Measurements from ENCODE around the gene SCMH1.

The SCMH1 gene

DNA sequence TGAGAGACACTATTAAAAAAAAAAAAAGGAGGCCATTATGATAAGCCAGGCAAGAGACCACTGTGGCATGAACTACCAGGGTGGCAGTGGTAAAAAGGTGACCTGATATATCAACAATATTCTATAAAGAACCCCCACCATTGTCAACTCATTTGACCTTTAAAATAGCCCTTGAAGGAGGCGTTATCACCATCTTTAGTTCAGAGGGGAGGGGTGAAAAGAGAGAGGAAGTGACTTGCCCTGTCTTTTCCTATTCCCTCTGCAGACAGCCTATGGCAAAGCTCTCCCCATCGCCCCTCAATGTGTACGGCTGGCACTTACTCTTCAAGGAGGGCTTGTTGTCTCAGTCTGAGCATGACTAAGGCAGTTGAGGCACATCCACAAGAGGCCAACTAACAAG, 208.8 kb downstream of the SCMH1 start:
- Histone ChIP-seq H3K9me3 (replicated peaks in 1 of 11) (no peaks in the 10 kb centered on the region), H3K4me3 (no peak overlapping the region), H3K4me1 (no peaks in the 10 kb centered on the region), H3K36me3 (peaks cover 94 to 100% (median 100%) of the 10 kb centered on the region in 11 experiments), H3K4me2 (no peak overlapping the region), H3K9ac (no peak overlapping the region), H3K27ac (no peak overlapping the region), H3K27me3 (no peaks in the 10 kb centered on the region), H4K20me1 (no peaks in the 10 kb centered on the region)
- TF ChIP-seq Cebpa-rat (IDR thresholded peaks at IDR 0.05), result no peak

DNA sequence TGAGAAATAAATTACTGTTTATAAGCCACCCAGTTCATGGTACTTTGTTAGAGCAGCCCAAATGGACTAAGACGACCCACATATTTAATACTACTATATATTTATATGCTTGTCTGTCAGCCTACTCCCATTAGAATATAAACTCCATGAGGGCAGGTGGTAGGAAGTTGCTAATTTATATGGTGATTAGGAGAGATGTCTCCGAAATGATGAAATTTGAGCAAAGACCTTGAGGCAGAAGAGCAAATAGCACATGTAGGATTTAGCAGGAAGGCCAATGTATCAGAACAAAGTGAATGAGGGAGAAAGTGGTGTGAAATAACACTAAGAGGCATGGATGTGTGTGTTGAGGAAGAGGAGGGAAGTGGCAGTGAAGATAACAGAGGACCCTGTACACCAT, 210.0 kb downstream of the SCMH1 start:
- Histone ChIP-seq H3K27me3 (no peaks in the 10 kb centered on the region), H3K27ac (no peak overlapping the region), H4K20me1 (0 out of 22 replicates have a peak, but pooled peaks cover 0 to 5% (median 0%) of the 10 kb centered on the region in 11 experiments), H3K9me3 (replicated peaks in 1 of 11) (no peaks in the 10 kb centered on the region), H3K4me1 (no peaks in the 10 kb centered on the region), H3K4me3 (no peak overlapping the region), H3K36me3 (peaks cover 94 to 100% (median 100%) of the 10 kb centered on the region in 11 experiments), H3K9ac (no peak overlapping the region), H3K4me2 (no peak overlapping the region)
- TF ChIP-seq Cebpa-rat (IDR thresholded peaks at IDR 0.05), result no peak

DNA sequence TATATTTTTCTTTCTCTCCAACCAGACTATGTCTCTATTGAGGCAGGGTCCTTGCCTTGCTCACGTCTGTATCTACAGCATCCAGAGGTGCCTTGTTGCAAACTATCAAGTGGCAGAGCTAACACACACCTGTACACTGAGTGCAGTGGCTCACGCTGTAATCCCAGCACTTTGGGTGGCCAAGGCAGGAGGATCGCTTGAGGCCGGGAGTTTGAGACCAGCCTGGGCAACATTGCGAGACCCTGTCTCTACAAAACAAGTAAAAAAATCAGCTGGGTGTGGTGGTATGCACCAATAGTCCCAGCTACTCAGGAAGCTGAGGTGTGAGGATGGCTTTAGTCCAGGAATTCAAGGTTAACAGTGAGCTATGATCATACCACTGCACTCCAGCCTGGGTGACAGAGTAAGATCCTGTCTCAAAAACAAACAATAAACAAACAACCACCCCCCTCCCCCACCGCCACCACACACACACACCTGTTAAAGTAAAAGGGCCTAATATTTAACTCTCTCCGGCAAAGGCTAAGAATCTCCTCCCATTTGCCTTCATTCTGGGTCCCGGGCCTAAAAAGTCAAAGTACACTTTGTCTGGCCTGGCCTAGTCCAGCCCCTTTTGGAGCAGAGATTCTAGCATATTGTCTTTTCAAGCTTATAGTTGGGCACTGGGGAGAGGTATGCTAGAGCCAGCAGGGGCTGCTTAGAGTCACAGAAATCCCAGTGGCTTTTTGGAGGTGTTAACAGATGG, 211.1 kb downstream of the SCMH1 start:
- no peaks in the 10 kb centered on the region for H3K9me3 ChIP-seq (replicated peaks in 1 of 11)
- H3K4me2 ChIP-seq, result no peak overlapping the region
- H3K4me3 ChIP-seq, result no peak overlapping the region
- no peak overlapping the region for H3K9ac ChIP-seq
- H3K4me1 ChIP-seq, result peaks cover 0 to 4% (median 0%) of the 10 kb centered on the region in 10 experiments; a peak in 2 of 20 replicates
- peaks cover 0 to 6% (median 0%) of the 10 kb centered on the region in 11 experiments; a peak in 1 of 22 replicates for H4K20me1 ChIP-seq
- no peak for TF ChIP-seq Cebpa-rat (IDR thresholded peaks at IDR 0.05)
- no peak overlapping the region for H3K27ac ChIP-seq
- peaks cover 89 to 100% (median 100%) of the 10 kb centered on the region in 11 experiments for H3K36me3 ChIP-seq
- no peaks in the 10 kb centered on the region for H3K27me3 ChIP-seq

DNA sequence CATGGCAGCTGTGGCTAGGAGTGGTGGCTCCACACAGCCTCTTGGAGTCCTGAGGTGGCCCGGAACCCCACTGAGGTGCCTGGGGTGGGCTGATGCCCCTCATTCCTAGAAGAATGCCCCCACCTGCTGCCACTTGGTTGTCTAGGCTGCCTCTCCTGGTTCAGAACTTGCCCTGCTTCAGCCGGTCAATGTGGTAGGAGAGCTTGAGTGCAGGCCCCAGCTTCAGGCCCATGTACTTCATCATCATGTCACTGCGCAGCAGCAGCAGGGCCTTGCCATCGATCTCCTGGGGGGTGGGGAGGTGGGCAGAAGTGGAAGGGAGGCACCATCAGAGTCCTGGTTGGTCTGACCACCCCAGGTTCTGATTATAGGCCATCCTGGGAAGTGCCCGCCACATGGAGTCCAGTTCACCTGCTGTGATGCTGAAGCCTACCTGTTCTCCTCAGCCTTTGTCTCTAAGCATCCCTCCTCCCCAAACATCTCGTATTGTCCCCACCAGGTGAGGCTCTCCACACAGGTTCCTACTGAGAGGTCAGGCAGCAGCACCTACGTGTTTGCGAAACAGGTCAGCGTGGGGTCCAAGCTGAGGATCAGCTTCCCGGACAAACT, 214.0 kb downstream of the SCMH1 start:
- no peaks in the 10 kb centered on the region for H3K27me3 ChIP-seq
- no peak overlapping the region for H3K9ac ChIP-seq
- H3K4me2 ChIP-seq, result no peak overlapping the region
- no peak for TF ChIP-seq Cebpa-rat (IDR thresholded peaks at IDR 0.05)
- H4K20me1 ChIP-seq, result peaks cover 0 to 6% (median 0%) of the 10 kb centered on the region in 11 experiments; a peak in 4 of 22 replicates
- H3K36me3 ChIP-seq, result peaks cover 66 to 100% (median 86%) of the 10 kb centered on the region in 11 experiments
- no peaks in the 10 kb centered on the region for H3K9me3 ChIP-seq (replicated peaks in 1 of 11)
- H3K4me1 ChIP-seq, result peaks cover 0 to 13% (median 3%) of the 10 kb centered on the region in 10 experiments; a peak in 9 of 20 replicates
- no peak overlapping the region for H3K27ac ChIP-seq
- no peak overlapping the region for H3K4me3 ChIP-seq

DNA sequence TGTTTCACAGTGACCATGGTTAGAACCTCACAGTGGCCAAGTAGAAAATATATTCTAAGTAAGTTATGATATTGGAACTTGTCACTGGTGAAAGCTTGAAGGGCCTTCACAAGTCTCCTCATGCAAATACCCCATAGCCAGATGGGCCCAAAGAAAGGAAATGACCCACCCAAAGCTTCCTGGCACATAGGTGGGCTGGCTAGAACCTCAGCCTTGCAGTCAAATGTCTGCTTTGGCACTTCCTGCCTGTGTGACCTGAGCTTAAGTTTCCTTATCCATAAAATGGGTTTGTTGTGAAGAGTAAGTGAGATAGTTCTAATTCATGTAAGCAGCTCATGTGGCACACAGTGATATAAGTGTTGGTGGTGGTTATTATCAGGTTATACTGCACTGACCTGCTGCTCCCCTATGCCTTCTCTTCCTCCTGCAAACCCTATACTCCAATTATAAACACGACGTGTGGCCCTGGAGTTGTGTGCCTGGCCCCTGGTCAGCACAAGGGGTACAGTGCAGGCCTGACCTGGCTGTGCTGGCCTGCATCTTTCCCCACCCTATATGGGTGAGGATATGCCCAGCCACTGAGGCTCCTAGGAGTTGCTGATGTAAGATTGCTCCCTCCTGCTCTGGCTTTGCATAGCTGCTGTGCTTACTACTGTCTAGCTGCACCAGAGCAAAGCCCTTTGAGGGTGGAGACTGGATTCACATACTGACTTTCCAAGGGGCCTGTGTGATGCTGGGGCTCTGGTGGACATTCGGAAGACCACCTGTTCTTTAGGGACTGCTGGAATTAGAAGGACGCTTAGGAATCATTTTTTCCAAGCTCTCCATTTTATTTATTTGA, 215.9 kb downstream of the SCMH1 start:
- H3K27ac ChIP-seq, result no peak overlapping the region
- no peak overlapping the region for H3K4me2 ChIP-seq
- no peaks in the 10 kb centered on the region for H3K9me3 ChIP-seq (replicated peaks in 1 of 11)
- peaks cover 46 to 90% (median 67%) of the 10 kb centered on the region in 11 experiments for H3K36me3 ChIP-seq
- no peak overlapping the region for H3K9ac ChIP-seq
- no peaks in the 10 kb centered on the region for H3K27me3 ChIP-seq
- H3K4me3 ChIP-seq, result no peak overlapping the region
- TF ChIP-seq Cebpa-rat (IDR thresholded peaks at IDR 0.05), result no peak
- peaks cover 9 to 32% (median 19%) of the 10 kb centered on the region in 10 experiments for H3K4me1 ChIP-seq
- H4K20me1 ChIP-seq, result peaks cover 0 to 14% (median 0%) of the 10 kb centered on the region in 11 experiments; a peak in 4 of 22 replicates

DNA sequence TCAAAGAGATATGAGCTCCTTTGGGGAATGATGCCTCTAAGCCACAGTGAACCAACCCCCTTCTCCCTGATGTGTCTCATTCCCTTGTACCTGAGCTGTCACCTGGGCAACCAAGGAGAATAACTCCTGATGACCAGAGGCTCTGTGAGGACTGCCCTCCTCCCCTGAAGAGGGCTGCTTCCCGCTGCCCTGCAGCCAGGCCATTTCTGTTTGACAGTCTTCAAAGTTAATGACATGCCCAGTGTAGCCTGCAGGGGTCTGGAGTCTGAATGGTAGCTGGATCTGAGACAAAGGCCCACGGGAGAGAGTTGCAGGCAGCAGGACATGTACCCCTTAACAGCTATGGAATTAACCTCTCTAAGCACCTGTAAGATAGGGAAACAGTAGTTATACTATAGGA, 217.2 kb downstream of the SCMH1 start:
- H3K4me1 ChIP-seq, result peaks cover 21 to 45% (median 32%) of the 10 kb centered on the region in 10 experiments
- H3K9ac ChIP-seq, result no peak overlapping the region
- peaks cover 34 to 78% (median 55%) of the 10 kb centered on the region in 11 experiments for H3K36me3 ChIP-seq
- no peak overlapping the region for H3K4me3 ChIP-seq
- H3K9me3 ChIP-seq (replicated peaks in 1 of 11), result no peaks in the 10 kb centered on the region
- no peak for TF ChIP-seq Cebpa-rat (IDR thresholded peaks at IDR 0.05)
- H3K4me2 ChIP-seq, result no peak overlapping the region
- H3K27ac ChIP-seq, result no peak overlapping the region
- H4K20me1 ChIP-seq, result peaks cover 0 to 20% (median 7%) of the 10 kb centered on the region in 11 experiments; a peak in 8 of 22 replicates
- no peaks in the 10 kb centered on the region for H3K27me3 ChIP-seq

DNA sequence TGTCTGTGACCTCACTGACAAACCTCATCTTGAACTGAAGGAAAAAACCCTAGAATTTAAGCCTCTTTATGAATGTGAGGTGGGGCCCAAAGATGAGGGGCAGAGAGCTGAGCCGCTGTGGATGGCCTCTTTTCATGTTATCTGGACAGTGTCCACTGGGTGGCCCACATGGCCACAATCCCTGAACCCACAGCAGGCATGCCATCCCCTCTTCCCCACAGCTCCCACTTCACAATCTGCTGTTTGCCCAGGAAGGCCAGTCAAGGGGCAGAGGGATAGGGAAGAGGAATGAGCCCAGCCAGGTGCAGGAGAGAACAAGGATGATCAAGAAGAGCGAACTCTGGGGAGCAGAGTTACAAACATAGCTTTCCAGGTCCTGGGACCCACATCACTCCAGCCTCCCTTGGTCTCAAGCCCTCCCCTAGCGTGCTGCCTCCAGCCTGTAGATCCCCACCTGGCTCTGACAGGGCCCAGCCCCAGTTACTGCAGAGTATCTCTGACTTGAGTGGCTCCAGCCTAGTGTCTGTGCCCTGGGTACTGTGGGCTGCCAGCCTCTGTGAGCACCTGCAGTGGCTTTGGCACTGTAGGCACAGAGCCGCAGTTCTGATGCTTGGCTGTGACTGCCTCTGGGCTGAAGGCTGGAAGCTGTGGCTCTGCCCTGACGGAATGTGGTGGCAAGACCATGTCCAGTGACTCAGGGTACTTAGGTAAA, 218.7 kb downstream of the SCMH1 start:
- TF ChIP-seq Cebpa-rat (IDR thresholded peaks at IDR 0.05), result no peak
- no peak overlapping the region for H3K4me3 ChIP-seq
- H3K4me2 ChIP-seq, result peak overlapping the region in 3 of 11 experiments; percentile 18 to 89 (median 82); a peak in 3 of 22 replicates
- no peaks in the 10 kb centered on the region for H3K9me3 ChIP-seq (replicated peaks in 1 of 11)
- H3K27me3 ChIP-seq, result no peaks in the 10 kb centered on the region
- H3K27ac ChIP-seq, result no peak overlapping the region; a peak in 1 of 22 replicates
- peaks cover 0 to 31% (median 9%) of the 10 kb centered on the region in 11 experiments; a peak in 8 of 22 replicates for H4K20me1 ChIP-seq
- H3K4me1 ChIP-seq, result peaks cover 31 to 60% (median 47%) of the 10 kb centered on the region in 10 experiments
- H3K9ac ChIP-seq, result no peak overlapping the region
- H3K36me3 ChIP-seq, result peaks cover 23 to 65% (median 42%) of the 10 kb centered on the region in 11 experiments

DNA sequence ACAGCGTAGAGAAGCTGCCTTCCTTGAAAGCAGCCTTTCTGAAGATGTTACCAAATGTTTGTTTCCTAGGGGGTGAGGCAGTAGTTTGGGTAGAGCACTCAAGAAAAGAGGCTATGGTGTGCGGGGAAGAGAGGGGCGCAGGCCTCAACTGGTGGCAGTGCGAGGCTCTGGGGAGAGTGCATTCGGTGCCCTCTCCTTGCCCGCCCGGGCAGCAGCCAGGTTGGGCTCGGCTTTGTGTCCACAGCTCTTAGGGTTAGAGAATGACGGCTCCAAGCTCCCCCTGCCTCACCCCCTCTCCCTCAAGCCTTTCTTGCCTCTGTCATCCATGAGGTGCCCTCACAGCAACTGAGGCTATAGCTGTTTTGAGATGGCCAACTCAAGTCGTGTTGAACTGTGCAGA, 219.7 kb downstream of the SCMH1 start:
- Histone ChIP-seq H3K36me3 (peaks cover 12 to 65% (median 42%) of the 10 kb centered on the region in 11 experiments), H3K4me2 (peak overlapping the region in 8 of 11 experiments; percentile 69 to 89 (median 86); a peak in 13 of 22 replicates), H3K9ac (peak overlapping the region in 1 of 11 experiments; percentile 8; a peak in 1 of 22 replicates), H3K4me1 (peaks cover 31 to 70% (median 57%) of the 10 kb centered on the region in 10 experiments), H3K9me3 (replicated peaks in 1 of 11) (no peaks in the 10 kb centered on the region), H4K20me1 (peaks cover 0 to 41% (median 19%) of the 10 kb centered on the region in 11 experiments; a peak in 11 of 22 replicates), H3K27me3 (no peaks in the 10 kb centered on the region), H3K4me3 (no peak overlapping the region), H3K27ac (peak overlapping the region in 4 of 11 experiments; percentile 48 to 70 (median 64); a peak in 4 of 22 replicates)
- no peak for TF ChIP-seq Cebpa-rat (IDR thresholded peaks at IDR 0.05)
